Heart left ventricle (tissue), 16 donors: ENCODE measurements around the gene LPP. TPM values are rescaled to one million over a fixed set of nuclear protein-coding genes. Genes with fewer than 3 reads are reported as not detected.

Experiments
- ATAC-seq, 4 donors: fragments of 200-7000 bp; cut with Tn5 transposase; one replicate each; pipeline ENCODE4 v1.9.1; 2020 to 2022; ENCODE audit warnings: moderate library complexity in 4 of 4, mild to moderate bottlenecking in 3 of 4, moderate number of reproducible peaks in 1 of 4
- DNase-seq, 5 donors: peaks; one replicate each; pipeline ENCODE4 v3.0.0-alpha.2; 2020
- H3K27ac ChIP-seq, 12 donors: fragments of 200-600 bp; sonication (generic) in 4 of 12; one replicate each; pipeline versions ENCODE4 v1.5.0 to v1.8.0; 2016 to 2022; ENCODE audit warnings: mild to moderate bottlenecking in 2 of 12
- H3K27me3 ChIP-seq, 9 donors: fragments of 200-600 bp; sonication (generic) in 2 of 9; one replicate each; pipeline versions ENCODE4 v1.5.1 to v1.8.0; 2016 to 2022; ENCODE audit warnings: mild to moderate bottlenecking in 3 of 9
- H3K36me3 ChIP-seq, 9 donors: fragments of 200-600 bp; sonication (generic) in 2 of 9; one replicate each; pipeline versions ENCODE4 v1.5.0 to v1.8.0; 2018 to 2022; ENCODE audit warnings: mild to moderate bottlenecking in 2 of 9
- H3K4me1 ChIP-seq, 12 donors: fragments of 200-600 bp; sonication (generic) in 4 of 12; one replicate each; pipeline versions ENCODE4 v1.5.0 to v1.8.0; 2016 to 2022; ENCODE audit warnings: mild to moderate bottlenecking in 3 of 12
- H3K4me3 ChIP-seq, 12 donors: fragments of 200-600 bp; sonication (generic) in 4 of 12; one replicate each; pipeline versions ENCODE4 v1.5.0 to v1.8.0; 2017 to 2022; ENCODE audit warnings: mild to moderate bottlenecking in 9 of 12, moderate library complexity in 4 of 12
- H3K9me3 ChIP-seq, 12 donors: fragments of 200-600 bp; sonication (generic) in 4 of 12; one replicate each; pipeline versions ENCODE4 v1.5.0 to v1.8.0; 2016 to 2022; ENCODE audit warnings: mild to moderate bottlenecking in 1 of 12
- CTCF ChIP-seq, 12 donors: fragments of 200-600 bp; sonication (generic) in 4 of 12; IDR thresholded peaks; one replicate each; pipeline versions ENCODE4 v1.5.0 to v1.8.0; 2018 to 2022; ENCODE audit warnings: antibody characterized with exemption in 12 of 12, mild to moderate bottlenecking in 5 of 12
- POLR2A ChIP-seq, 2 donors: fragments of 450-650 bp; IDR thresholded peaks; one replicate each; pipeline ENCODE4 v1.6.1; 2017; ENCODE audit warnings: antibody characterized with exemption in 2 of 2, mild to moderate bottlenecking in 2 of 2, moderate library complexity in 2 of 2
- WGBS, 4 donors: extraction: QIAGEN DNeasy Blood & Tissue Kit in 2 of 4; methylation state at CpG; one replicate each; pipeline versions ENCODE4 v1.1.5 to v1.1.7; 2013 to 2018; 5-methylcytosine and 5-hydroxymethylcytosine counted together
- intact Hi-C, 10 donors: fragments of 100-400 bp; cut with DNase I; formaldehyde crosslinking; loops; one replicate each; pipeline versions ENCODE4 v1.11.1 to v1.14.2; 2022
- polyA plus RNA-seq, 2 donors: library from polyadenylated mRNA; stranded (reverse); fragments of 200-250 nt; gene quantifications; one replicate each; pipeline ENCODE4 v1.2.3, GENCODE V29; 2013
- total RNA-seq, 9 donors: library from RNA; depleted of rRNA in 2 of 9; stranded (reverse); fragments of >200 nt in 2 of 9; fragmentation: NEBNext Ultra II Directional in 3 of 9; extraction: Animal tissue kit (Norgen Biotek cat#: 25700) in 3 of 9; gene quantifications; one replicate each; pipeline versions ENCODE4 v1.1.0 to v1.2.4, GENCODE V29; 2016 to 2023
- donor health status: ischemic (EF 13 %, LVEDD 7.1; RV severe dilation, severe dysfunction).
- donor health status: healthy with polysubstance abuse.
- donor health status: DM: no; HTN: yes; CAD: no.
- donor health status: DM: no; HTN: no; CAD: no.
- donor health status: ischemic (EF 25% LVEDD 6.9; RV normal size, moderate dysfunction).
- donor health status: ischemic (EF 25% LVEDD 5.7; RV mildly dilated, moderate dysfunction).
- donor health status: healthy.
- donor health status: DM: yes; HTN: yes; CAD: no.
- donor health status: ischemic (EF 35%, LVEDD 5.7; RV mildly dilated, moderate dysfunction).
- donor health status: nonischemic (EF 11% LVEDD 7.7; RV severe dilation, severe dysfunction).
- donor health status: DM: yes; HTN: yes; CAD: no.
- donor health status: PGD.
- donor health status: ischemic (EF 29% LVEDD 5.4; RV normal size, mild dysfunction).
- donor health status: nonischemic (EF 23%, LVEDD 6.1; RV moderate dilation, normal function).

LPP gene
- total and polyA plus RNA-seq, 11 donors: 9.2 to 178 (median 100) TPM

- Histone ChIP-seq H3K4me3 (no peak overlapping the region), H3K36me3 (no peaks in the 10 kb centered on the region), H3K27ac (peak overlapping the region in 11 of 12 donors; percentile 39 to 89 (median 79)), H3K4me1 (peaks cover 0 to 85% (median 50%) of the 10 kb centered on the region in 12 donors), H3K9me3 (no peaks in the 10 kb centered on the region), H3K27me3 (no peaks in the 10 kb centered on the region)
- TF ChIP-seq CTCF (IDR thresholded peaks at IDR 0.05) (no peak), POLR2A (IDR thresholded peaks at IDR 0.05) (no peak)
- no peak for ATAC-seq
- intact Hi-C loops: loop anchor here in 1 of 10 donors (10.0 kb wide), 1 partner anchor 649 kb away; no protein-coding TSS in a partner anchor
- no peak for DNase-seq
- WGBS, 4 donors: 94 to 98% (median 97%) methylated on average over 3 of the region's 3 CpGs
Observed at GRCh38 chr3:188295876-188296275, 141.9 kb downstream of the LPP start.

- ATAC-seq (peak in 3 of 4 donors; percentile 34 to 68 (median 63)), DNase-seq (peak in 2 of 5 donors; percentile 26 to 30)
- intact Hi-C loops: loop anchor here in 1 of 10 donors (10.0 kb wide), 1 partner anchor 648 kb away; no protein-coding TSS in a partner anchor
- H3K27ac ChIP-seq: peak overlapping the region in 9 of 12 donors; percentile 65 to 89 (median 81)
- 59 to 63% (median 61%) methylated on average over 5 of the region's 5 CpGs for WGBS, 4 donors
- no peaks in the 10 kb centered on the region for H3K9me3 ChIP-seq
- TF ChIP-seq POLR2A (IDR thresholded peaks at IDR 0.05) (no peak), CTCF (IDR thresholded peaks at IDR 0.05) (no peak)
- peaks cover 0 to 80% (median 51%) of the 10 kb centered on the region in 12 donors for H3K4me1 ChIP-seq
- no peaks in the 10 kb centered on the region for H3K36me3 ChIP-seq
- no peak overlapping the region for H3K4me3 ChIP-seq
- H3K27me3 ChIP-seq: no peaks in the 10 kb centered on the region
Observed at GRCh38 chr3:188296761-188297612, 143.0 kb downstream of the LPP start.

- WGBS, 4 donors: 57 to 74% (median 66%) methylated on average over 3 of the region's 3 CpGs
- ATAC-seq: peak in 2 of 4 donors; percentile 28 to 33
- peak overlapping the region in 5 of 12 donors; percentile 6 to 86 (median 77) for H3K27ac ChIP-seq
Observed at GRCh38 chr3:188298585-188298984, 144.6 kb downstream of the LPP start.

More at GRCh38 chr3:188298585-188298984, 144.6 kb downstream of the LPP start:
- Histone ChIP-seq H3K27me3 (no peaks in the 10 kb centered on the region), H3K4me1 (peaks cover 0 to 79% (median 59%) of the 10 kb centered on the region in 12 donors), H3K4me3 (no peak overlapping the region), H3K9me3 (no peaks in the 10 kb centered on the region), H3K36me3 (no peaks in the 10 kb centered on the region)
- intact Hi-C loops: loop anchor here in 1 of 10 donors (10.0 kb wide), 1 partner anchor 646 kb away; no protein-coding TSS in a partner anchor
- TF ChIP-seq POLR2A (IDR thresholded peaks at IDR 0.05) (no peak), CTCF (IDR thresholded peaks at IDR 0.05) (no peak)
- no peak for DNase-seq
